A549 treated with dexamethasone at 1 μM for 4 hours (cell line): ENCODE data around the gene PRDX5. TPM values are rescaled to one million over a fixed set of nuclear protein-coding genes. Genes with fewer than 3 reads are reported as not detected.

Source experiments
- total RNA-seq: library from RNA; stranded (reverse); fragments of 200-300 nt; extraction: Qiagen RNA extraction; gene quantifications from 5 replicates; pipeline ENCODE4 v1.2.3, GENCODE V29; 2022

The PRDX5 gene
- 405 to 485 TPM (median 456 TPM) in 5 replicates for total RNA-seq

GRCh38 chr11:64317961-64318765, at the start of gene PRDX5:
TSS of gene PRDX5 (plus strand) at chr11:64318121. CDS start at chr11:64318216, 95 bp downstream.

GRCh38 chr11:64284048-64284961, 33.6 kb upstream of the PRDX5 start, which contains the start of gene BAD:
TSS of gene BAD (minus strand) at chr11:64284665. CDS start at chr11:64284368, 297 bp downstream.

GRCh38 chr11:64284962-64285884, 32.7 kb upstream of the PRDX5 start, which contains the start of gene GPR137:
TSS of gene GPR137 (plus strand) at chr11:64285848. CDS start at chr11:64286525, 677 bp downstream.

GRCh38 chr11:64291262-64291751, 26.6 kb upstream of the PRDX5 start, which contains the start of gene KCNK4:
TSS of gene KCNK4 (plus strand) at chr11:64291302. CDS start at chr11:64293019, 1,717 bp downstream.

GRCh38 chr11:64299847-64300648, 17.9 kb upstream of the PRDX5 start, which contains the start of gene CATSPERZ:
TSS of gene CATSPERZ (plus strand) at chr11:64300358. CDS start at chr11:64300411, 53 bp downstream.

GRCh38 chr11:64305075-64305690, 12.7 kb upstream of the PRDX5 start, which contains the start of gene ESRRA:
TSS of gene ESRRA (plus strand) at chr11:64305524. CDS start at chr11:64307180, 1,656 bp downstream.

GRCh38 chr11:64317325-64317960, 478 bp upstream of the PRDX5 start, which contains the start of gene TRMT112:
TSS of gene TRMT112 (minus strand) at chr11:64317559. CDS start at chr11:64317526, 33 bp downstream.

GRCh38 chr11:64339754-64340408, 22.0 kb downstream of the PRDX5 start, which contains the start of gene CCDC88B:
TSS of gene CCDC88B (plus strand) at chr11:64340204. CDS start at chr11:64340267, 63 bp downstream.

GRCh38 chr11:64358907-64359711, 41.2 kb downstream of the PRDX5 start, which contains the start of gene RPS6KA4:
TSS of gene RPS6KA4 (plus strand) at chr11:64359162. CDS start at chr11:64359236, 74 bp downstream.

Other genes with a start within 250 kb of the PRDX5 start
- 10.6 to 15.5 TPM (median 12.9 TPM) in 5 replicates for gene MACROD1, start 152.0 kb upstream of the PRDX5 start, total RNA-seq
- 241 to 263 TPM (median 255 TPM) in 5 replicates for gene STIP1, start 131.9 kb upstream of the PRDX5 start, total RNA-seq
- 0.82 to 2.2 TPM (median 1.4 TPM) in 5 replicates for gene FERMT3, start 111.4 kb upstream of the PRDX5 start, total RNA-seq
- 19.2 to 21.6 TPM (median 19.8 TPM) in 5 replicates for gene TRPT1, start 91.9 kb upstream of the PRDX5 start, total RNA-seq
- 27.2 to 38.2 TPM (median 36.9 TPM) in 5 replicates for gene NUDT22, start 91.8 kb upstream of the PRDX5 start, total RNA-seq
- gene DNAJC4, start 87.6 kb upstream of the PRDX5 start, total RNA-seq: 18.9 to 23.0 TPM (median 21.0 TPM) in 5 replicates
- gene VEGFB, start 83.5 kb upstream of the PRDX5 start, total RNA-seq: 37.8 to 48.7 TPM (median 47.0 TPM) in 5 replicates
- 129 to 148 TPM (median 140 TPM) in 5 replicates for gene FKBP2, start 77.0 kb upstream of the PRDX5 start, total RNA-seq
- 249 to 383 TPM (median 346 TPM) in 5 replicates for gene PPP1R14B, start 71.2 kb upstream of the PRDX5 start, total RNA-seq
- gene PLCB3, start 66.6 kb upstream of the PRDX5 start, total RNA-seq: 14.4 to 23.7 TPM (median 20.5 TPM) in 5 replicates
- gene BAD, start 33.5 kb upstream of the PRDX5 start, total RNA-seq: 74.7 to 87.8 TPM (median 85.4 TPM) in 5 replicates
- 24.6 to 53.9 TPM (median 47.7 TPM) in 5 replicates for gene GPR137, start 32.3 kb upstream of the PRDX5 start, total RNA-seq
- gene KCNK4, start 26.8 kb upstream of the PRDX5 start, total RNA-seq: 0.11 TPM in 2 of 5 replicates, not detected in the others
- 2.0 to 3.9 TPM (median 2.9 TPM) in 5 replicates for gene CATSPERZ, start 17.8 kb upstream of the PRDX5 start, total RNA-seq
- 37.1 to 49.9 TPM (median 47.3 TPM) in 5 replicates for gene ESRRA, start 12.6 kb upstream of the PRDX5 start, total RNA-seq
- 367 to 421 TPM (median 395 TPM) in 5 replicates for gene TRMT112, start 562 bp upstream of the PRDX5 start, total RNA-seq
- 7.0 to 9.9 TPM (median 8.7 TPM) in 5 replicates for gene CCDC88B, start 22.1 kb downstream of the PRDX5 start, total RNA-seq
- gene RPS6KA4, start 41.0 kb downstream of the PRDX5 start, total RNA-seq: 45.5 to 63.6 TPM (median 60.8 TPM) in 5 replicates
- gene SLC22A11, start 237.8 kb downstream of the PRDX5 start, total RNA-seq: 0.03 to 0.09 TPM (median 0.06 TPM) in 4 of 5 replicates, not detected in the other